ENCODE results near the gene PFKL.

GRCh38 chr21:44272284-44272858 lies 27.5 kb upstream of the PFKL start:
- TF ChIP-seq EZH2 (IDR thresholded peaks at IDR 0.05) (no peak), POLR2AphosphoS5 (IDR thresholded peaks at IDR 0.05; ENCODE audit: borderline replicate concordance, low read depth, low read length) (no peak), FOXP2 (optimal IDR thresholded peaks at IDR 0.05; ENCODE audit: control extremely low read depth, extremely low read length, insufficient read depth) (no peak)
